NCI-H1436 treated with DMSO at 0.1 percent for 48 hours (cell line): ENCODE data around the gene VIPR2.
"Not testable (repeated sequence)": the region's sequence is repeated elsewhere in the genome, so short reads cannot be mapped to it uniquely, and the experiment has no call there.

ENCODE experiments used
- DNase-seq: peaks from one replicate; lab custom pipeline; 2025; lab: John Stamatoyannopoulos, UW

VIPR2 gene

DNA sequence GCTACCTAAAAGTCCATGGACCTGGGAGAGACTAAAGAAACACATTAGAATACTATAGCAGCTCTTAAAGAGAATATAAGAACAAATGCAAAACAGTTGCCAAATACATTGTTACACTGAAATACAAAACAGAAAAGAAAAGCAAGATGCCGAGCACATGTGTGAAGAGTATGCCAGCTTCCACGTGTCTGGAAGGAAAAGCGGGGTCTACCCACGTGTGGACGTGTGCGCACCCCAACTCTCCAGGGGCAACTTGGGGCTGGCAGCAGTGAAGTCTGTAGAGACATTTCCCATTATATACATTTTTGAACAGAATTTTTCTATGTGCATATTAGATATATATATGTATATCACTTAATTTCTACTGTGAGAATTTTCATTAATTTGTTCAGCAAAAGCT lies 6.2 kb downstream of the VIPR2 start:
- no peak for DNase-seq

GRCh38 chr7:159137906-159138305 lies 6.8 kb downstream of the VIPR2 start:
- no peak for DNase-seq

GRCh38 chr7:159136846-159137245 lies 7.8 kb downstream of the VIPR2 start:
- no peak for DNase-seq

DNA sequence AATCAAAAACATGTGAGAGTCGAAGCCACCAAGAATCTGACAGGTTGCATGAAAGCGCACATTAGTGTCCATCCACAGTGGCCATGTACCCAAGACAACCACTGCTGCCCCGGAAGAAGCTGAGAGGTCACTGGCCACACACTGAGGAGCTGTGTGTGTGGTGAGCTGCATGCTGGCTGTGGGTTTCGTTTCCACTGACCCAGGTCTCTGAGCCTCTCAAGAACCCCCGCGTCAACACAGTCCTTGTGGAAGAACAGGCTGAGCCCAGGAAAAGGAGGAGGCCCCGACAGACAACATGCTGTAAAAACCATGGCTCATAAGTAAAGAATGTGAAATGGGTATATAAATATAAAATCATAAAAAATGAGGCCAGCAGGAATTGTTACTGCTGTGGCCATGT lies 8.2 kb downstream of the VIPR2 start:
- no peak for DNase-seq

GRCh38 chr7:159136013-159136412 lies 8.7 kb downstream of the VIPR2 start:
- no peak for DNase-seq

DNA sequence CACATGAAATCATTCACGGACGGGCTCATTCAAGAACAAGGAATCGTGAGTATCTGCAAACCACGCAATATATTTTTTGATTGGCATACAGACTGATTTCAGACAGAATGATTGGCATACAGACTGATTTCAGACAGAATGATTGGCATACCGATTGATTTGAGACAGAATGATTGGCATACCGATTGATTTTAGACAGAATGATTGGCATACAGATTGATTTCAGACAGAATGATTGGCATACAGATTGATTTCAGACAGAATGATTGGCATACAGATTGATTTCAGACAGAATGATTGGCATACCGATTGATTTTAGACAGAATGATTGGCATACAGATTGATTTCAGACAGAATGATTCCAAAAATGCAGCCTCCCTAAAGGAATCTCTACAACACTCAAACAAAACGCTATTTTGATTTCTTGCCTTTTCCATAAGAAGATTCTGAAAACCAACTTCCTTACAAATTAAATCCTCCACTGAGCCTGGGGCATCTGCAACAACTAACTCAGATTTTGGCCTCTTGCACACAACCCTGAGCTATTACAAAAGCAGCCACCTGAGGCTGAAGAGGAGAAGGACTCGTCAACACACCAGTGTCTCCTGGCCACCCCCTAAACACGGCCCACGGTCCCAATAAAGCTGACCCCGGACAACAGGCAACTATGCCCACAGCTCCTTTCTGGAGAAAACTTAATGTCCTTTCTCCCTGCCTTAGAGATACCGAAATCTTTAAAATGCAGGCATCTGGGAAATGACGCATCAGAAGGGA lies 11.8 kb downstream of the VIPR2 start:
- DNase-seq: not testable (repeated sequence)

GRCh38 chr7:159130820-159131219 lies 13.8 kb downstream of the VIPR2 start:
- no peak for DNase-seq

- DNase-seq: no peak
These were observed 14.4 kb downstream of the VIPR2 start for GRCh38 chr7:159130199-159130775.

- DNase-seq: no peak
These were observed 15.9 kb downstream of the VIPR2 start for GRCh38 chr7:159128767-159129166.

DNA sequence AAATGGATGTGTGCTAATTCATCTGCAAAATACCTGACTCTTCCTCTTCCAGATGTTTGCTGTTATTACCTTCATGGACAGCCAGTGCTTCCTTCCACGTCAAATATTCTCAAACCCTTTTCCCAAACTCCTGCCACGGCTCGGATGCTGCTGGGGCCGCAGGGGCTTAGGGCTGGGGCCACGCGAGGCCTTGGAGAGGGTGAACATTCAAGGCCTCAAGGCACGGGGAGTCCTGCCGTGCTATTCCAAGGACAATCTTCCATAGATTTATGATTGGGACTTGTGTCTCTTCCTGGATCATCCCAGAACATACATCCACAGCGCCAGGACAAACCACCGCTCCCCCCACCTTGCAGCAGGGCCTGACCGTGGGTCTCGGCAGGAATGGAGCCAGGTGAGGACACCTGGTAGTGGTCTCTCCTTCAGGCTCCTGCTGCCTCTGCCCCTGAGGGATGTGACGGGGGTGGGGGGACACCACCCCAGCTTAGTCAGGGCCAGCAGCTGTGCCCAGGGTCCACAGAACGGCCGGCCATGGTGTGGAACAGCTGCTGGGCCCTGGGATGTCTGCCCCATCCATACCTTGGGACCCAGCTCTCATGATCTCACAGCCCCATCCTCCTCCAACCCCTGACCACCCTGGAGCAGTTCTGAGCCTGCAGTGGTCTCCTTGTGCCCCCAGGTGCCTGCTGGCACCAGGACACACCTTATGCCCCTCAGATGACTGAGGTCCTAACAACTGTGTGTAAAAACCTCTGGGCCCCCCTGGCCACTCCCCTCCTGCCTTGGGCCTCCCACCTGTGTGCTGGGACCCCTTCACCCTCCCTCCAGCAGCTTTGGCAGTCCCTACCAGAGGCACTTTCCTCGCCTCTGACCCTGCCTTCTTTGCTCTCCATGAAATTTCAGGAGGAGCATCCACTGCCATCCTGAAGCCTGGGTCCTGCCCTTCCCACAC lies 16.7 kb downstream of the VIPR2 start:
- DNase-seq: no peak

DNA sequence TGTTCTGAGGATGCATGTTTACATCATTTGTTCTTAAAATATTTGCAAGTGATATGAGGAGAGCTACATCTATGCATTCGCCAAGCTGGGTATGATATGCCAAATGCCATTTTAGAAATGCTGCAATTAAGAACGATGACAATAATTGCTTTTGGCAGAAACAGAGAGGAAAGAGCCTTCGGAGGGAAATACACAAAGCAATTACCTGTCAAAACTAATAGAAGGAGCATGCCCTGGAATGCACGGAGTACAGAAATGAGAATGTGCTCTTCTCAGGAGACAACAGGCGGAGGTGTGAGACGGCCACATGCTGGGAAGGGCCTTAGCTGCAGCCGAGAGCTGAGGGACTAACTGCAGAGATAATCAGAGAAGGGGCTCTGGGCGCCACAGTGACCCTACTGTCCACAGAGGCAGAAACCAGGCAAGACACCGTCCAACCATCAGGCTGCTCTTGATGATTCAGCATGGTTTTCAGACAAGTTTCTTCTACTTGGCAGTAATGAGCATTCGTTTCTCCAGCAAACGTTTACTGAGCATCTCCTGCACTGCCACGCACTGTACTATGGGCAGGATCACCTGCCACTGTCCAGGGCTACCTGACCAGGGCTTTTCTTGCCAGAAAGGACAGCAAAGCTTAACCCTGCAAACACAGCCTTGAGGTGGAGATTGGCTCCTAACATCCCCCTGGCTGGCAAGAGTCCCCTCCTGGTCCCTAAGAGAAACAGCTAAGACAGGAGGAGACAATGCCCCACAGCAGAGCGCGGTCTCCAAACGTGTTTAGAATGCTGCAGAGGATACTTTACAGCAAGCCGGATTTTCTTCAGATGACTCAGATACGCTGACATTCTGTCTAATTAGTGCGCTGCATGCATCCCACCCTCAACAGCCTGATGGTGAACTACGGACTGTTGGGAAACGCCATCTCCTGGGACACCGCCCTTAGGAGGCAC lies 18.1 kb downstream of the VIPR2 start:
- no peak for DNase-seq

DNA sequence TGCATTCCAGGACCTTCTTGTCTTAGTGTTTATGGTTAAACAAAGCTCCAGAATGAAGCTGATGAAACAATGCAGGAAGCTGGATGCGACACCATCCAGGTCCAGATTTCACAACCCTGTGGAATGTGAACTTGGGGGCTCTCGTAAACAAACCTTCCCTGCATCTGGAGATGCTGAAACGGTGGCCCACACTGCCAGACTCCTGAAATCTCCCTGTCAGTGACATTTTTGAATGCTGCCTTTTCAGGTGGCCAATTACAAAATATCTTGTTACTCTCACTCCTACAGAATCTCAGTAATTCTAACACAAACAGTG lies 18.8 kb downstream of the VIPR2 start:
- no peak for DNase-seq

DNA sequence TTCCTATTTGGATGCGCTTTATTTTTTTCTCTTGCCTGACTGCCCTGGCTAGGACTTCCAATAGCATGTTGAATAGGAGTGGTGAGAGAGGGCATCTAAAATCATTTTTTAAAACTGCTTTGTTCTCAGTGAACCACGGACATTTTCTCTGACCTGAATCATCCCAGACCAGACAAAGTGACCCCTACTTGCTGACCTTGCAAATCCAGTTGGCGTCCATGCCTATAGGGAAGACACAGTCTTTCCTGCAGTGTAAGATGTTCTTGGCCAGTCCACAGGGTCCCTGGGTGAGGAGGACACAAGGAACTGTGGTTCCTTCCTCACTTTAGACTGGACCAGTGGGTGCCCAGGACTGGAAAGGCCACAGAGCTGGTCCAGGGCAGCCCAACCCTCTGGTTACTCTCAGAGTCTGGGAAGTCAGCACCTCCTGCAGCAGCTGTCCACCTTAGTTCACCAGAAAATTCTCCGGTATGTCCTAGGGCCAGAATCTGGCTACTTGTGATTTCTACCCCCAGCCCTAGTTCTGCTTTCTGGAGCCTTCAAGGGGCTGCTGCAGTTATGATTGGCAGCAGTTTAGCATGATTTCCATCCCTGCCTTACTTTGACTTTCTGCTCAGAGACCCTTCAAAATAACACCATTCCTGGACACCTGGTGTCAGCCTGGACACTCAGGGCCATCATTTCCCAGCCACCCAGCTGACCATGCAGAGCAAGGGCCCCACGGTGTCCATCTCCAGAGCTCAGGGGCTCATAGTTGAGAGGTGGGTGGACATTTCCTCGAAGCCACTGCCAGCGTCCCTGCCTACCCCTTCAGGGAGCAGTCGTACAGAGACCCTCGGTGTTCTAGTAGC lies 19.3 kb downstream of the VIPR2 start:
- no peak for DNase-seq

DNA sequence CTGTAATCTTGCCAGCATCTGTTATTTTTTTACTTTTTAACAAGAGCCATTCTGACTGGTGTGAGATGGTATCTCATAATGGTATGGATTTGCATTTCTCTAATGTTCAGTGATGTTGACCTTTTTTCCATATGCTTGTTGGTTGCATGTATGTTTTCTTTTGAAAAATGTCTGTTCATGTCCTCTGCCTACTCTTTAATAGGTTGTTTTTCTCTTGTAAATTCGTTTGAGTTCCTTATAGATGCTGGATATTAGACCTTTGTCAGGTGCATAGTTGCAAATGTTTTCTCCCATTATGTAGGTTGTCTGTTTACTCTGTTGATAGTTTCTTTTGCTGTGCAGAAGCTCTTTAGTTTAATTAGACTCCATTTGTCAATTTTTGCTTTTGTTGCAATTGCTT lies 20.9 kb downstream of the VIPR2 start:
- not testable (repeated sequence) for DNase-seq

- DNase-seq: not testable (repeated sequence)
These were observed 21.4 kb downstream of the VIPR2 start for GRCh38 chr7:159123294-159123693.

DNA sequence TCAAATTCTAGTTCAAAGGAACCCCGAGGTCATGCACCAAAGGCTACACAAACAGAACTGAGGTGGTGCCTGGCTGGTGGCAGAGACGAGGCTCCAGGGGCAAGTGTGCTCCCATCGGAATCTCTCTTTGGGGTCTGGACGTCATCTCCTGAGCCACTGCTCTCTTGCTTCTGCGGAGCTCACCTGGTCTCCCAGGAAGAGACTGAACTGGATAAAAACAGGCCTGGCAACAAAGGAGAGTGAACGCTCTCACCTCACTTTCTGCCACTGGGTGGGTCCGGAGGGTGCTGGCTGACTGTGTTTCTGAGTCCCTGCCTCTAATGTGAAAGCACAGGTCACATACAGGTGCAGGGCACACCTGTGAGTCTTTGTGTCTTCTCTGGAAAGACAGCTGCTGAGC lies 22.4 kb downstream of the VIPR2 start:
- no peak for DNase-seq

DNA sequence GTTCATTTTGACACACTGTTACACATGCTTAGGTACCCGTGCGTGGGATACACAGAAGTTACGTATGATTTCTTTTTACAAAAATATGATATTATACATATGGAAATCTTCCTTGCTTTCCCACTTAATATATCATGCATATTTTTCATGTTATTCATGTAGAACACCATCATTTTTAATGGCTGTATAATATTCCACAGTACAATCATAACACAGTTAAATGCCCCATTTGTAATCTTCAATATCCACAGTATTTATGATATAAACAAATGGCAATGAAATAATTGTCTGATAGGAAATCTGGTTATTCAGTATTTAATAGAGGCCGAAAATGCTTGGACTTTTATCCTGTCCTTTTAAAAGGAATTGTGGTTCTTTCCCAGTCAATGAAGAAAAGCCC lies 23.2 kb downstream of the VIPR2 start:
- no peak for DNase-seq

DNA sequence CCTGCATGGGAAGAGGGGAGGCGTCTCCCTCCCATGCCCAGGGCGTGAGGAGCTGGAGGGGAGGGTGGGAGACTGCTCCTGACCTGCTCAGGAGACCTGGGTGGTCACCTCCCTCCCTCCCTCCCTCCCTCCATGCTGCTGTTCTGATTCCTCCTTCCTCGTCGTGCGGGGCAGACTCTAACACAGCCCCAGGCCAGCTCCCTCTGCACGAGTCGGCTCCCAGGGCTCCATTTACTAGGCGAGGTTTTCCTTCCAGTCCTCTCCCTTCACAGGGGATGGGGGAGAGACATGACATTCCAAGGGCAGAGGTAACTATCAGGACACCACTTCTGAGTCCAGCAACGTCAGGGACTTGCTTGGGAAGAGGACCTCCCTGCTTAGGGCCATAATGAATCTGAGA lies 23.6 kb downstream of the VIPR2 start:
- no peak for DNase-seq

DNA sequence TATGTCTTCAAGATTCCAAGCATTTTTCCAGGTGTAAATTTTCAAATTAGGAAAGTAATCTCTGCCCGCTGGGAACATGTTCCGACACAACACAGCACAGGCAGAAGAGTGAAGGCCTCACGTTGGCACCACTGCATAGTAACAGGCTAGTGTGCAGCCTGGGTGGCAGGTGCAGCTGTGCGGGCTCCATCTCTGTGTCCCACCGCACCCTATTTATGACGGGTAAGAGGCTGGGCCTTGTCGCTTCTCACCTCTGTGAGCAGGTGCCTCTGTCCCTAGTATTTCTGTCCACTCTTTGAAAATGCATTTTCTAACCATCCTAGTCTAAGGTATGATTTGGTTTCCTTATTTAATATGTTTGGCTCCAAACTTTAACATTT lies 24.1 kb downstream of the VIPR2 start:
- no peak for DNase-seq

- DNase-seq: no peak
These were observed 24.7 kb downstream of the VIPR2 start for GRCh38 chr7:159119851-159120539.
